ENCODE measurements around the gene UBE2E2.
A peak's percentile ranks its signal among the peaks of the same experiment; 100 is the strongest.

UBE2E2 gene

GRCh38 chr3:23399221-23399620 lies 196.1 kb downstream of the UBE2E2 start:
- in situ Hi-C loops (cut with HindIII; ENCODE audit: low pct_ligation_motif_present, low pct_unique_long_range_greater_than_20kb, low sequenced_read_pairs) = no loop called here
- no peak for DNase-seq

DNA sequence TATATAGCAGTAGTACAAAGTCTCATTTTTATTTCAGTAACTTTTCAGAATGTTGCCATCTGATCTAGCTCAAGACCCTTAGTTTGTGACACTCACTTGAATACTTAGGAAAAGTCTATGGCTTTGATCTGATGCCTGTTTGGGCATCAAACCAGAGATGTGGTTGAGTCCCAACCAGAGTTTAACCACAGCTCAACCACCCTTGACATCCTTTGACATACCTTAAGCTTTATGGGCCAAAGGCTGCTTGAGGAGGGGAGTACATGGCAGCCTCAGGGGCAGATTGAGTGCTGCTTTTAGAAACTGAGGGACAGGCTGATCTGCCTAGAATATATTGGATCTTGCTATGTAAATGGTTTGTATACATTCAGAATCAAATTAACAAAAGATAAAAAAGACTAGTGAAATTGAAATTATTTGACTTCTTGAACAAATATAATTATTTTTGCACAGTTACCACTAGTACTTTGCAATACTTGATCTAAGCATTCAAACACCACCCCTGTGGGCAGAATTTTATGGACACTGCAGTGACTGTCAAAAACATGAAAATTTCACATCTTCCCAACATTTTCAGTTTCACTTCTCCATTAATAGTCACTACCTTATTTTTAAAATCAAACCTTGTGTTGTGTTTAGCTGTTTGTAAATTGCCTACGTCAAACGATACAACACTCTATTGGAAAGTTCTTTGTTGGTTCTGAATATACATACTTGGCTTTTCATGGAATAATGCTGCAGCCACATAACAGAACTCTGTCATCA lies 199.8 kb downstream of the UBE2E2 start:
- in situ Hi-C loops (cut with HindIII; ENCODE audit: low pct_ligation_motif_present, low pct_unique_long_range_greater_than_20kb, low sequenced_read_pairs) = no loop called here
- DNase-seq = peak; percentile 65

- peak; percentile 23 for DNase-seq
- in situ Hi-C loops (cut with HindIII; ENCODE audit: low pct_ligation_motif_present, low pct_unique_long_range_greater_than_20kb, low sequenced_read_pairs) = no loop called here
Measured at GRCh38 chr3:23404246-23404645, 201.1 kb downstream of the UBE2E2 start.

- peak; percentile 5 for DNase-seq
- in situ Hi-C loops (cut with HindIII; ENCODE audit: low pct_ligation_motif_present, low pct_unique_long_range_greater_than_20kb, low sequenced_read_pairs) = no loop called here
Measured at GRCh38 chr3:23405081-23405480, 202.0 kb downstream of the UBE2E2 start.

- no peak for DNase-seq
- in situ Hi-C loops (cut with HindIII; ENCODE audit: low pct_ligation_motif_present, low pct_unique_long_range_greater_than_20kb, low sequenced_read_pairs) = no loop called here
Measured at GRCh38 chr3:23406601-23407000, 203.5 kb downstream of the UBE2E2 start.

- no peak for DNase-seq
- in situ Hi-C loops (cut with HindIII; ENCODE audit: low pct_ligation_motif_present, low pct_unique_long_range_greater_than_20kb, low sequenced_read_pairs) = no loop called here
Measured at GRCh38 chr3:23418026-23418425, 214.9 kb downstream of the UBE2E2 start.

DNA sequence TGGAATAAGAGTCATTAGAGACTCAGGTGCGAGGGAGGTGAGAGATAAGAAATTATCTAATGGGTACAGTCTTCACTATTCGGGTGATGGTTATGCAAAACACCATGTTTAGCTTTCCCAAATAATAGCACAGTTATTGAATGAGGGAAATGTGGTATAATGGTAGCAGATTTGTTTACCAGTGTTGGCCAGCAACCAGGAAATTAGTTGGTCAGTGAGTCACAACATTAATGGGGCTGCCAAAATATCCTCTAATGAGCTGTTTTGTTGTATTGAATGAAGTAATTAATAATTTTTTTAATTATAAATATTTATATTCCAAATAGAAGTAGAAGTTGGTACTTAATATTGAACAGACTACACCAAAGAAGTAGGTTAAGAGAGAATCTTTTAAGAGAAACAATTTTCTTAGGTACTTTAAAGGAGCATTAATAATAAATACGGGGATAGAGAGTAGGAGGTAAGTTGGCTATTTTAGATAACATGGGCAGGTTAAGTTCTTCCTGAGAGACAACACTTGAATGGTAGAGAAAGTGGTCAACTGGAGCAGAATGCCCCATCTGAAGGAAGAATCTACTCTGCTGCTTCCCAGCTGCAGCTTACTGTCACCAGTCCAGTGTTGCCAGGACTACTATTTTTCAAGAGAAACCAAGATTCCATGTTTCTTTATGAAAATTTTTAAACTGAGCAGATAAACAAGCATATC lies 218.8 kb downstream of the UBE2E2 start:
- no peak for DNase-seq
- in situ Hi-C loops (cut with HindIII; ENCODE audit: low pct_ligation_motif_present, low pct_unique_long_range_greater_than_20kb, low sequenced_read_pairs) = no loop called here

DNA sequence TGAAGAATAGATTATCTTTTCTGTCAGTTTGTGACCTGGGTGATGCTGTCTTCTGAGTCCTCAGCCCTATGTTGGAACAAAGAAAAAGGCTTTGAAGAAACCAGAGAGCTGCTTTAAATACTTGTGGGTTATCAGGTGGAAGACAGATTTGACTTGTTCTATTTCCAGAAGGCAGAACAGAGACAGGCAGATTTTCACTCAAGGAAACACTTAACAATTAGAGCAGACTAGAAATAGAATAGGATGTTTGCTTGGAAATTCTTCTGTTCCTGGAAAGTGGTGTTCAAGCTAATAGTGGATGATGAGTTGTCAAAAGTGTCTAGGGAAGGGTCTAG lies 219.4 kb downstream of the UBE2E2 start:
- in situ Hi-C loops (cut with HindIII; ENCODE audit: low pct_ligation_motif_present, low pct_unique_long_range_greater_than_20kb, low sequenced_read_pairs) = no loop called here
- no peak for DNase-seq

DNA sequence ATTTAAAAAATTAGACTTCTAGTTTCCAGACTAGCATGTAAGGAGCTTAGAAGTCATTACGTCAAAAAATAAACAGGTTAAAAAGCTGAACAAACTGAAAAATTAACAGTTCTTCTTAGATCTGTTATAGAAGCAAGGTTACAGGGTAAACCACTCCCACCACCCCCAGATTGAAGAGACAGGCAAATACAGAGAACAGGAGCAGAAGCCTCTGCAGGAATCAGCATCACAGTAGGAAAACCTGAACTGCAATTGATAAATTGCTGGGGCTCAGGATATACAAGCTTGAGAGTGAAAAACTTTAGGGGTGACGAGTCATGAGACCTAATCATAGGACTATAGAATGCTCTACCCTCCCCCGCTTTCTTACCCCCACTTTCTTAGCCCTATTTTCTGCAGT lies 222.3 kb downstream of the UBE2E2 start:
- no peak for DNase-seq
- in situ Hi-C loops (cut with HindIII; ENCODE audit: low pct_ligation_motif_present, low pct_unique_long_range_greater_than_20kb, low sequenced_read_pairs) = no loop called here

DNA sequence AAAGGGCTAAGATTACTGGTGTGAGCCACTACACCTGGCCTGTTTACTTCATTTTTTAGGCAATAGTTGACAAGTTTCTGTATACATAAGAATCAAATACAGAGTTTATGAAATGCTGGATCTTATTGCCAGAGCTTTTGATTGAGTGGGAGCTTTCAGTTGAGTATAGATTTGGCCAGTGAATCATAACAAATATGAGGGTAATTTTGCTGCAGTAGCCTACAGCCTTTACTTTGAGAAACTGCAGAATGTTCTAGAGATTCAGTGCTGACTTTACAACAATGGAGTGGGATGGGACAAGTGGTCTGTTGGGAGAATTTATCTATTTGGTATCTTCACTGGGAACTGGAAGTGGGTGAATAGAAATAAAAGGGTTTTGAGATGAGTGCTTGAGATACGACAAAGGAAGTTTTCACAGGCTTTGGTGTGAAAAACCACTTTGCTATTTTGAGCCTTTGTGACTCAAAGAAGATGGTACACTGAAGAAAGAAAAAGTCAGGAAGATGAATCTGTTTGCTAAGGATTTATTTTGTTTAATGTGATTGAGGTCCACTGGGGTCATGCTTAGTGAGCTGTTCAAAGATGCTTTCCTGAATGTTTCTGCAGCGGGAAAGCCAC lies 227.8 kb downstream of the UBE2E2 start:
- no peak for DNase-seq
- in situ Hi-C loops (cut with HindIII; ENCODE audit: low pct_ligation_motif_present, low pct_unique_long_range_greater_than_20kb, low sequenced_read_pairs) = no loop called here

GRCh38 chr3:23431764-23432163 lies 228.6 kb downstream of the UBE2E2 start:
- DNase-seq = no peak
- in situ Hi-C loops (cut with HindIII; ENCODE audit: low pct_ligation_motif_present, low pct_unique_long_range_greater_than_20kb, low sequenced_read_pairs) = no loop called here

DNA sequence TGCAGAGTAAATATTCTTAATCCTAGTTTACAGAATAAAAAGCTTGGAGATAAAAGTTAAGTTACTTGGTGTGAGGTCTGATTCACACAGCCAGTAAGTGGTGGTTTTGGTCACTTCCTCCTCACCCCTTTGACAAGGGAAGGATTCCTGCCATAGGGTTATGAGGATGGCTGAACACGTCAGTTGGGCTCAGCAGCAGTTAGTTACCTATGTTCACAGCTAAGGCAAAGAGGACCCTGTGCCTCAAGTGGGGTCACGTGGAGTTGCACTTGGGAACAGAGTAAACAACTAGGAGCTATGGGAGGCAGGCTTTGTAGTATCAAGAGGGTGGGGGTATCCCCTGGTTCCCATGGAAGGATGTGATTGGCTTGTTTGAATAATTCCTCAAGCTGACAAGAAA lies 232.2 kb downstream of the UBE2E2 start:
- no peak for DNase-seq
- in situ Hi-C loops (cut with HindIII; ENCODE audit: low pct_ligation_motif_present, low pct_unique_long_range_greater_than_20kb, low sequenced_read_pairs) = no loop called here

GRCh38 chr3:23435904-23436303 lies 232.8 kb downstream of the UBE2E2 start:
- DNase-seq = no peak
- in situ Hi-C loops (cut with HindIII; ENCODE audit: low pct_ligation_motif_present, low pct_unique_long_range_greater_than_20kb, low sequenced_read_pairs) = no loop called here

DNA sequence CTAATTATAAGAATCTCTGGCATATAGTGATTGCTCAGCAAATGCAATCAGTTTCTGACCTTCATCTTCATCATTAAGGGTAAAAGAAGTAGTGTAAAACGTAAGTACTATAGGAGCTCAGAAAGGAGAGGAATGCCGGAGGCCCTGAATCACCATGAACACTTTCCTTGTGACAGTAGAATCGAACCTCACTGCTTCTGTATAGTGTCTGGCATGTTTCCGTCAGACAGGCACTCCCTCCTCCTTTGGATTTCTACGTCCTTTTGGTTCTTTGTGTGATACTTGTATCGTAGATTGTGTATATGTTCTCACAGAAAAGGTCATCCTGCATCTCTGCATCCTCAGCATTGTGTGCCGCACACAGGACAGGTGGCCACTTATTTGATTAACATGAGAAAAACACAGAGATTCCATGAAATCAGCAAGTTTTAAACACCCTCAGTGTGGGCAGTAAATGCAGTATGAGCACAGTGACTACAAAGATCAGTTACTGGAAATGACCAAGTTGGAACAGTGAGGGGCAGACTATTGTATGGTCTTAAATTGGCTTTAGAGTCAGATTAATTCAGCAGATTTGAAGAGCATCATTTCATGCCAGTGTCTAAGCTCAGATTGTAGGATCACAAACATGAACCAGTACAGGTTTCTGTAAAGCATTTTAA lies 234.5 kb downstream of the UBE2E2 start:
- in situ Hi-C loops (cut with HindIII; ENCODE audit: low pct_ligation_motif_present, low pct_unique_long_range_greater_than_20kb, low sequenced_read_pairs) = no loop called here
- DNase-seq = no peak

DNA sequence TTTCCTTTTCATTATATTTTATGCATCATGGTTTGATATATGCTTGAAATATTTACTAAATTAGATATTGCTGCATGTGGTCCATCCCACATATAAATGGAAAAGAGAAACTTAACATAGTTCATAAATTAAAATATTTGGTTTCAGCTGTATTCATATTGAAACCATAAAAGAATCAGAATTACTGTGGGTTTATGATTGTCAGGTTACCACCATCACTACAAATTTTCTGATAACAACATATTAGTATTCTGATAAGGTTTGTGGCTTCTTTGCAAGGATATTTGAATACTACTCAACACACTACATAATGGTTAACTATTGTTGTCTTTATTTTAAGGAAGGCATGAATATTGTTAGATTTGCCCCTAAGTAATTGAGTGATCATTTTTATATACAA lies 235.5 kb downstream of the UBE2E2 start:
- no peak for DNase-seq
- in situ Hi-C loops (cut with HindIII; ENCODE audit: low pct_ligation_motif_present, low pct_unique_long_range_greater_than_20kb, low sequenced_read_pairs) = no loop called here

DNA sequence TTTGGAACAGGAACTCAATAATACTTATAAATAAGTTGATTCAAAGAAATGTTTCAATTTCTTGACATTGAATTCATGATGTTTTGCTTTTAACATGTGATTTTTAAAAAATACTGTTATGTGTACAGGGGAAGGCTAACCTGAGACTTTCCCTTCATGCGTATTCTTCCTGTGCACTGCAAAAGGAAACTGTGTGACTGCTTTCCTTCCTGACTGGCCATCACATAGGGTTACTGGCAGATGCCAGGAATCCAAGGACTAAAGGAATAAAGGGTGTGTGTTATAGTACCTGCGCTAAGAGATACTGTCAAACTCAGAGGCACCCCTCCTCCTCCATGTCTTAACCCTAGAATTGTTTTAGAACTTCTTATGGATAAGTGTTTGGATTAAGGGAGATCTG lies 236.0 kb downstream of the UBE2E2 start:
- no peak for DNase-seq
- in situ Hi-C loops (cut with HindIII; ENCODE audit: low pct_ligation_motif_present, low pct_unique_long_range_greater_than_20kb, low sequenced_read_pairs) = no loop called here

- in situ Hi-C loops (cut with HindIII; ENCODE audit: low pct_ligation_motif_present, low pct_unique_long_range_greater_than_20kb, low sequenced_read_pairs) = no loop called here
- no peak for DNase-seq
Measured at GRCh38 chr3:23440416-23441294, 237.5 kb downstream of the UBE2E2 start.

DNA sequence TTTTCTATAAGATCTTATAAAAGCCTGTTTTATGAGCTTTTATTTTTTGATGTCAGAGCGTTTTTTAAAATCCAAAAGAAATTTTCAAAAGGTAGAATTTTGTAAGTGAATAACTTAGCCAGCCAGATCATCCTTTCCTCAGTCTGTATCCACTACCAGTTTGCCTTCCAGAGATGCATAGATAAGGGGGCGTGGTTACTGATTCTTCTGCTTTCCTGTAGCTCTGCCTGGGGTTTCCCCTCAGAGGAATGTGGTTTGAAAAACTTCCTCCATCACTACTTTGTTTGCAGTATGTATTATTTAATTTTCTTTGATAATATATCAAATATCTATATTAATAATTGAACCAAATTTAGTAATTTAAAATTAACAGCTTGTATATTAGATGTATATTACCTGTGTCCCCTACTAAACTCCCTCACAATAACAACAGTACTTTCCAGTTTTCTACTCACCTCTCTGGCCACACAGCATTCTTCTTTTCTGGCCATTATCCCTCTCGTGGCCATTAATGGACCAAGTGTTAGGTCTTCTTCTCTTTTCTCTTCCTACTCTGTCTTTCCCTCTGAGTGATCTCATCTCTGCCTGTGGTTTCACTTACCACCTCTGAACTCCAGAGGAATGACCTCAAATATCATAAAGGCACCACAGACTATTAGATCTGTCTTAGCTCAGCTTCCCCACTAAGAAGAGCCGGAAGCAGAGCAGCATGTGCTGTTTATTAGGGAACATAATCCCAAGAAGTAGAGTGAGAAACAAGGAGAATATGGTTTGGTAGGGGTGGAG lies 239.7 kb downstream of the UBE2E2 start:
- in situ Hi-C loops (cut with HindIII; ENCODE audit: low pct_ligation_motif_present, low pct_unique_long_range_greater_than_20kb, low sequenced_read_pairs) = no loop called here
- DNase-seq = peak; percentile 4
